Glutamatergic neuron (in vitro differentiated cells): Measurements from ENCODE around the gene TADA1. TPM values are rescaled to one million over a fixed set of nuclear protein-coding genes. Genes with fewer than 3 reads are reported as not detected.
"Not testable (repeated sequence)": the region's sequence is repeated elsewhere in the genome, so short reads cannot be mapped to it uniquely, and the experiment has no call there.

Source experiments
- DNase-seq: peaks from one replicate; pipeline ENCODE4 v3.0.0; 2022
- H3K27ac Mint-ChIP-seq: one replicate; pipeline ENCODE4 v1.8.0; 2020; ENCODE audit warnings: mild to moderate bottlenecking, mixed read lengths, inconsistent platforms; ENCODE audit not compliant: unreplicated experiment
- H3K27me3 Mint-ChIP-seq: one replicate; pipeline ENCODE4 v1.8.0; 2020; ENCODE audit warnings: mild to moderate bottlenecking, moderate library complexity, mixed read lengths, inconsistent platforms; ENCODE audit not compliant: unreplicated experiment
- H3K36me3 Mint-ChIP-seq: one replicate; pipeline ENCODE4 v1.8.0; 2020; ENCODE audit warnings: mild to moderate bottlenecking, mixed read lengths, inconsistent platforms; ENCODE audit not compliant: unreplicated experiment
- H3K4me1 Mint-ChIP-seq: one replicate; pipeline ENCODE4 v1.8.0; 2020; ENCODE audit warnings: mild to moderate bottlenecking, low read depth, mixed read lengths, inconsistent platforms; ENCODE audit not compliant: unreplicated experiment
- H3K4me3 Mint-ChIP-seq: one replicate; pipeline ENCODE4 v1.8.0; 2020; ENCODE audit warnings: mild to moderate bottlenecking, mixed read lengths, inconsistent platforms; ENCODE audit not compliant: unreplicated experiment
- H3K9me3 Mint-ChIP-seq: one replicate; pipeline ENCODE4 v1.8.0; 2020; ENCODE audit warnings: mild to moderate bottlenecking, moderate library complexity, mixed read lengths, inconsistent platforms; ENCODE audit not compliant: unreplicated experiment
- CTCF ChIP-seq: fragments of 200-600 bp; sonication (generic); IDR thresholded peaks from one replicate; pipeline ENCODE4 v1.5.0; 2021; ENCODE audit not compliant: partially characterized antibody, unreplicated experiment
- total RNA-seq: library from RNA; stranded (reverse); fragmentation: NEBNext Ultra II Directional; extraction: Animal tissue kit (Norgen Biotek cat#: 25700); gene quantifications from one replicate; pipeline ENCODE4 v1.2.1, GENCODE V29; 2021; ENCODE audit not compliant: unreplicated experiment

The TADA1 gene
- total RNA-seq, 1 donor from 2014 or later: 15.9 TPM

GRCh38 chr1:166836733-166837132, 39.3 kb downstream of the TADA1 start:
- Mint-ChIP-seq H3K4me3 (no peak overlapping the region), H3K27me3 (peaks cover 10% of the 10 kb centered on the region), H3K9me3 (peaks cover 11% of the 10 kb centered on the region), H3K36me3 (no peaks in the 10 kb centered on the region), H3K4me1 (peaks cover 14% of the 10 kb centered on the region), H3K27ac (no peak overlapping the region)
- DNase-seq: no peak
- TF ChIP-seq CTCF: no peak

- not testable (repeated sequence) for H3K9me3 Mint-ChIP-seq, H3K4me3 Mint-ChIP-seq, H3K36me3 Mint-ChIP-seq, H3K27me3 Mint-ChIP-seq, DNase-seq, H3K4me1 Mint-ChIP-seq, H3K27ac Mint-ChIP-seq
These were observed 46.3 kb downstream of the TADA1 start for GRCh38 chr1:166829762-166830161.

- Mint-ChIP-seq H3K9me3 (peaks cover 2% of the 10 kb centered on the region), H3K4me1 (no peaks in the 10 kb centered on the region), H3K27me3 (no peaks in the 10 kb centered on the region), H3K4me3 (no peak overlapping the region), H3K36me3 (peaks cover 3% of the 10 kb centered on the region), H3K27ac (no peak overlapping the region)
- no peak for DNase-seq
- no peak for TF ChIP-seq CTCF
These were observed 48.6 kb downstream of the TADA1 start for GRCh38 chr1:166827426-166827825.

GRCh38 chr1:166822385-166822784, 53.7 kb downstream of the TADA1 start:
- no peak for DNase-seq
- Mint-ChIP-seq H3K9me3 (peaks cover 2% of the 10 kb centered on the region), H3K27me3 (peaks cover 6% of the 10 kb centered on the region), H3K4me3 (no peak overlapping the region), H3K4me1 (no peaks in the 10 kb centered on the region), H3K27ac (no peak overlapping the region), H3K36me3 (peaks cover 8% of the 10 kb centered on the region)
- TF ChIP-seq CTCF: peak; percentile 50

GRCh38 chr1:166819974-166820373, 56.1 kb downstream of the TADA1 start:
- no peak for TF ChIP-seq CTCF
- peaks cover 6% of the 10 kb centered on the region for H3K27me3 Mint-ChIP-seq
- no peaks in the 10 kb centered on the region for H3K4me1 Mint-ChIP-seq
- peaks cover 2% of the 10 kb centered on the region for H3K9me3 Mint-ChIP-seq
- peaks cover 8% of the 10 kb centered on the region for H3K36me3 Mint-ChIP-seq
- no peak overlapping the region for H3K4me3 Mint-ChIP-seq
- no peak for DNase-seq
- H3K27ac Mint-ChIP-seq: no peak overlapping the region

GRCh38 chr1:166814611-166815010, 61.5 kb downstream of the TADA1 start:
- H3K27me3 Mint-ChIP-seq: no peaks in the 10 kb centered on the region
- H3K27ac Mint-ChIP-seq: no peak overlapping the region
- no peak for TF ChIP-seq CTCF
- H3K9me3 Mint-ChIP-seq: no peaks in the 10 kb centered on the region
- no peaks in the 10 kb centered on the region for H3K4me1 Mint-ChIP-seq
- no peak overlapping the region for H3K4me3 Mint-ChIP-seq
- H3K36me3 Mint-ChIP-seq: no peaks in the 10 kb centered on the region
- no peak for DNase-seq
